HepG2 (cell line): ENCODE measurements around the gene HNRNPAB. TPM values are rescaled to one million over a fixed set of nuclear protein-coding genes. Genes with fewer than 3 reads are reported as not detected.

Experiments used
- ATAC-seq: fragments of 200-7000 bp; cut with Tn5 transposase; 3 replicates; pipeline ENCODE4 v1.9.1; 2020; ENCODE audit warnings: mild to moderate bottlenecking, moderate library complexity
- BruUV-seq: library from RNA; stranded (reverse); fragments of 400-500 nt; replicated peaks from 2 replicates; lab custom pipeline; 2021; lab: Mats Ljungman, UMichigan
- CTCF ChIA-PET: fragments of 300-600 bp; formaldehyde crosslinking; extraction: SDS; loops from one replicate; lab custom pipeline; 2021; ENCODE audit warnings: low total read pairs, inconsistent platforms, low intra/inter-chr PET ratio; lab: Yijun Ruan, JAX
- POLR2A ChIA-PET: fragments of 350-600 bp; sonication (Branson Sonifier 250); formaldehyde crosslinking; loops from one replicate; lab custom pipeline; 2020; ENCODE audit warnings: antibody characterized with exemption, inconsistent platforms; lab: Yijun Ruan, JAX
- DNase-seq: peaks from one replicate; pipeline ENCODE4 v3.0.0-alpha.2; 2015; ENCODE audit warnings: low spot score
- FAIRE-seq: peaks from 3 replicates; lab custom pipeline; 2011; peaks lifted over from hg19 to GRCh38; lab: Jason Lieb, UNC
- H2AFZ ChIP-seq: one replicate; pipeline ENCODE4 v1.6.1; 2011; ENCODE audit warnings: low read length, inconsistent platforms
- H3K27ac ChIP-seq: fragments of 300-600 bp; 3 replicates; pipeline ENCODE4 v1.8.0; 2011; ENCODE audit warnings: mixed run types, mild to moderate bottlenecking, mixed read lengths, low read length, inconsistent platforms; ENCODE audit not compliant: insufficient read depth; ENCODE audit errors: extremely low read length
- H3K27me3 ChIP-seq, 2 experiments: fragments of 200-600 bp in 1 of 2; 2 replicates in 1 of 2; 3 replicates in 1 of 2; pipeline versions ENCODE4 v1.6.0 to v1.8.0; 2011; ENCODE audit warnings: low read length in 2 of 2, mild to moderate bottlenecking in 2 of 2, moderate library complexity in 2 of 2, inconsistent platforms in 1 of 2; ENCODE audit not compliant: insufficient read depth in 2 of 2, control insufficient read depth in 1 of 2
- H3K36me3 ChIP-seq, 2 experiments: fragments of 200-600 bp in 1 of 2; replicated peaks in 1 of 2; 2 replicates in 1 of 2; 3 replicates in 1 of 2; pipeline versions ENCODE4 v1.5.1 to v1.8.0; 2011; ENCODE audit warnings: low read length in 2 of 2, inconsistent platforms in 1 of 2; ENCODE audit not compliant: insufficient read depth in 2 of 2, control insufficient read depth in 1 of 2
- H3K4me1 ChIP-seq: 2 replicates; pipeline ENCODE4 v1.5.1; 2012; ENCODE audit warnings: low read length, inconsistent platforms; ENCODE audit not compliant: insufficient read depth
- H3K4me2 ChIP-seq: 2 replicates; pipeline ENCODE4 v1.6.0; 2011; ENCODE audit warnings: low read depth, low read length, inconsistent platforms
- H3K4me3 ChIP-seq, 3 experiments: fragments of 200-600 bp in 1 of 3; sonication (generic), shearing (Covaris generic) in 1 of 3; replicated peaks in 1 of 3; 2 replicates each; pipeline ENCODE4 v1.5.1; 2011 to 2016; ENCODE audit warnings: low read length in 3 of 3, inconsistent platforms in 2 of 3, low read depth in 2 of 3, mild to moderate bottlenecking in 2 of 3, control low read depth in 1 of 3, mixed read lengths in 1 of 3; ENCODE audit not compliant: insufficient read depth in 1 of 3
- H3K79me2 ChIP-seq: one replicate; pipeline ENCODE4 v1.6.1; 2011; ENCODE audit warnings: low read length, inconsistent platforms; ENCODE audit not compliant: insufficient read depth
- H3K9ac ChIP-seq: 2 replicates; pipeline ENCODE4 v1.6.0; 2011; ENCODE audit warnings: mild to moderate bottlenecking, low read depth, low read length, inconsistent platforms; ENCODE audit not compliant: insufficient read depth
- H3K9me3 ChIP-seq: 2 replicates; pipeline ENCODE4 v1.5.1; 2012; ENCODE audit warnings: mild to moderate bottlenecking, low read length
- H4K20me1 ChIP-seq: 2 replicates; pipeline ENCODE4 v1.6.0; 2011; ENCODE audit warnings: inconsistent platforms, mild to moderate bottlenecking, low read length, moderate library complexity; ENCODE audit not compliant: insufficient read depth
- ATRX ChIP-seq: sonication (generic); formaldehyde crosslinking; IDR thresholded peaks from 2 replicates; pipeline ENCODE4 v1.4.0; 2020; ENCODE audit warnings: missing genetic modification reagents, borderline replicate concordance
- BHLHE40 ChIP-seq: IDR thresholded peaks from 2 replicates; pipeline ENCODE4 v1.6.1; 2011; ENCODE audit warnings: low read length, improper control_type of control experiment
- CBX5 ChIP-seq: sonication (generic); formaldehyde crosslinking; IDR thresholded peaks from 2 replicates; pipeline ENCODE4 v1.4.0; 2020; ENCODE audit warnings: missing genetic modification reagents, borderline replicate concordance
- DR1 ChIP-seq: sonication (generic); formaldehyde crosslinking; IDR thresholded peaks from 2 replicates; pipeline ENCODE4 v1.8.0; 2021; ENCODE audit warnings: mild to moderate bottlenecking, missing genetic modification reagents, inconsistent platforms
- FOXA3 ChIP-seq: IDR thresholded peaks from 2 replicates; pipeline ENCODE4 v1.6.1; 2016; ENCODE audit warnings: missing genetic modification reagents, missing compliant biosample characterization
- FOXJ3 ChIP-seq: sonication (generic); formaldehyde crosslinking; IDR thresholded peaks from 2 replicates; pipeline ENCODE4 v1.4.0; 2020; ENCODE audit warnings: missing genetic modification reagents, mild to moderate bottlenecking, borderline replicate concordance
- NCOR1 ChIP-seq: fragments of 200-600 bp; sonication (generic); IDR thresholded peaks from 2 replicates; pipeline ENCODE4 v1.7.0; 2017; ENCODE audit warnings: antibody characterized with exemption, low read length, borderline replicate concordance
- TP53 ChIP-seq: sonication (generic); formaldehyde crosslinking; conservative IDR thresholded peaks from 2 replicates; pipeline ENCODE4 v1.4.0; 2020; ENCODE audit warnings: missing genetic modification reagents
- ZNF17 ChIP-seq: sonication (generic); formaldehyde crosslinking; IDR thresholded peaks from 2 replicates; pipeline ENCODE4 v1.5.0; 2020; ENCODE audit warnings: mild to moderate bottlenecking, missing genetic modification reagents
- ZNF484 ChIP-seq: sonication (generic); formaldehyde crosslinking; IDR thresholded peaks from 2 replicates; pipeline ENCODE4 v1.5.1; 2020; ENCODE audit warnings: mild to moderate bottlenecking, low read depth, missing genetic modification reagents, borderline replicate concordance
- ZNF749 ChIP-seq: sonication (generic); formaldehyde crosslinking; IDR thresholded peaks from 2 replicates; pipeline ENCODE4 v1.8.0; 2022; ENCODE audit warnings: mild to moderate bottlenecking, missing genetic modification reagents, moderate library complexity, borderline replicate concordance
- ZSCAN25 ChIP-seq: sonication (generic); formaldehyde crosslinking; IDR thresholded peaks from 2 replicates; pipeline ENCODE4 v1.8.0; 2022; ENCODE audit warnings: mild to moderate bottlenecking, missing genetic modification reagents
- ZSCAN29 ChIP-seq: sonication (generic); formaldehyde crosslinking; conservative IDR thresholded peaks from 2 replicates; pipeline ENCODE4 v1.4.0; 2020; ENCODE audit warnings: mild to moderate bottlenecking, missing genetic modification reagents
- WGBS: methylation state at CpG from one replicate; pipeline ENCODE4 v1.1.6; 2017; ENCODE audit warnings: low lambda C conversion rate; 5-methylcytosine and 5-hydroxymethylcytosine counted together
- in situ Hi-C: cut with HindIII; loops from 2 replicates; pipeline ENCODE4 v1.10.0; 2017; ENCODE audit warnings: low pct_unique_long_range_greater_than_20kb; ENCODE audit not compliant: extremely low pct_ligation_motif_present
- intact Hi-C: fragments of 100-400 bp; cut with micrococcal nuclease; formaldehyde crosslinking; loops from one replicate; pipeline ENCODE4 v1.10.0; 2022; ENCODE audit not compliant: unreplicated experiment
- polyA plus RNA-seq, 8 experiments: library from polyadenylated mRNA; depleted of rRNA in 3 of 8; stranded (reverse) in 7 of 8; unstranded in 1 of 8; fragments of >200 nt; fragmentation: Illumina TruSeq in 4 of 8; extraction: Trizol in 4 of 8; gene quantifications; 2 replicates each; pipeline versions ENCODE4 v1.2.1 to v1.2.3, GENCODE V29; 2011 to 2016; ENCODE audit warnings: low read depth in 4 of 8, missing spikeins in 1 of 8, mixed read lengths in 1 of 8; ENCODE audit not compliant: insufficient read depth in 1 of 8
- total RNA-seq, 5 experiments: library from RNA; depleted of rRNA; stranded (reverse); fragments of >200 nt; fragmentation: Illumina TruSeq; extraction: Trizol; gene quantifications; 2 replicates each; pipeline ENCODE4 v1.2.3, GENCODE V29; 2016; ENCODE audit warnings: low read depth in 1 of 5
- TF ChIP-seq, protein P1 (sequence below), 2 experiments: sonication (generic) in 1 of 2; formaldehyde crosslinking in 1 of 2; IDR thresholded peaks; 2 replicates each; pipeline versions ENCODE4 v1.4.0 to v1.6.1; 2018 to 2020; ENCODE audit warnings: missing genetic modification reagents in 2 of 2, borderline replicate concordance in 1 of 2, low read depth in 1 of 2, mild to moderate bottlenecking in 1 of 2, missing biosample characterization in 1 of 2
- TF ChIP-seq, protein P2 (sequence below): sonication (generic); formaldehyde crosslinking; conservative IDR thresholded peaks from 2 replicates; pipeline ENCODE4 v1.8.0; 2022; ENCODE audit warnings: mild to moderate bottlenecking, moderate library complexity, missing genetic modification reagents
- TF ChIP-seq, protein P3 (sequence below): sonication (generic); formaldehyde crosslinking; IDR thresholded peaks from 2 replicates; pipeline ENCODE4 v1.5.0; 2020; ENCODE audit warnings: mild to moderate bottlenecking, low read depth, missing genetic modification reagents, borderline replicate concordance

Gene HNRNPAB
- total and polyA plus RNA-seq, 2 of the 13 experiments (the other 11 are each of a cell fraction or from before 2014, with no cell fraction given) = 62.6 to 111 TPM

DNA sequence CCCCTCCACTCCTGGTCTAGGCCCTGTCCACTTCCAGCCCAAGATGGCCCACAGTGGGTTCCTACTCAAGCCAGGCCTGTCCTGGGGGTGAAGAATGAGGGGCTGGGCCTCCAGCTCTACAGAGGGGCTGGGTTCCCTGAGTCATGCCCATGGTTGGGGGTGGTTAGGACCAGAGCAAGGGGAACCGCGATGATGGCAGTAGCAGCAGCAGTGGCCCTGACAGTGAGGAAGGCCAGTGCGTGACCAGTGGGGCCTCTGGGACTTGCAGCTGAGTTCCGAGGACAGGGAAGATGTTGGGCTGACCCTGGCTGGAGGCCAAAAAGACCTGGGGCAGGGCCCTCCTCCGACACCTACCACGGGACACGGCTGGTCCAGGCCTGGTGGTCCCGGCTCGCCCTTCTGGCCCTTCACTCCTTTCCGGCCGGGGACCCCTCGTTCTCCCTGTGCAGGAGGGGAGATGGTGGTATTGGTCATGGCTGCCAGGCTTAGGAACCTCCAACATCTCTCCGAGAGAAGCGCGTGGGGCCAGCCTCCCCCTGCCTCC, 37.4 kb downstream of the HNRNPAB start (continued):
- TF ChIP-seq, protein P1, sequence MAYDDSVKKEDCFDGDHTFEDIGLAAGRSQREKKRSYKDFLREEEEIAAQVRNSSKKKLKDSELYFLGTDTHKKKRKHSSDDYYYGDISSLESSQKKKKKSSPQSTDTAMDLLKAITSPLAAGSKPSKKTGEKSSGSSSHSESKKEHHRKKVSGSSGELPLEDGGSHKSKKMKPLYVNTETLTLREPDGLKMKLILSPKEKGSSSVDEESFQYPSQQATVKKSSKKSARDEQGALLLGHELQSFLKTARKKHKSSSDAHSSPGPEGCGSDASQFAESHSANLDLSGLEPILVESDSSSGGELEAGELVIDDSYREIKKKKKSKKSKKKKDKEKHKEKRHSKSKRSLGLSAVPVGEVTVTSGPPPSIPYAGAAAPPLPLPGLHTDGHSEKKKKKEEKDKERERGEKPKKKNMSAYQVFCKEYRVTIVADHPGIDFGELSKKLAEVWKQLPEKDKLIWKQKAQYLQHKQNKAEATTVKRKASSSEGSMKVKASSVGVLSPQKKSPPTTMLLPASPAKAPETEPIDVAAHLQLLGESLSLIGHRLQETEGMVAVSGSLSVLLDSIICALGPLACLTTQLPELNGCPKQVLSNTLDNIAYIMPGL (CRISPR knock-in tag; IDR thresholded peaks at IDR 0.05; ENCODE audit: borderline replicate concordance in 1 of 2, low read depth in 1 of 2) = no peak
- no peak for TF ChIP-seq FOXJ3
- no peak for TF ChIP-seq ZNF484
- TF ChIP-seq ZNF17 (CRISPR knock-in tag) = no peak
- no peak for TF ChIP-seq ZNF749 (CRISPR knock-in tag)
- TF ChIP-seq BHLHE40 = no peak
- TF ChIP-seq, protein P2, sequence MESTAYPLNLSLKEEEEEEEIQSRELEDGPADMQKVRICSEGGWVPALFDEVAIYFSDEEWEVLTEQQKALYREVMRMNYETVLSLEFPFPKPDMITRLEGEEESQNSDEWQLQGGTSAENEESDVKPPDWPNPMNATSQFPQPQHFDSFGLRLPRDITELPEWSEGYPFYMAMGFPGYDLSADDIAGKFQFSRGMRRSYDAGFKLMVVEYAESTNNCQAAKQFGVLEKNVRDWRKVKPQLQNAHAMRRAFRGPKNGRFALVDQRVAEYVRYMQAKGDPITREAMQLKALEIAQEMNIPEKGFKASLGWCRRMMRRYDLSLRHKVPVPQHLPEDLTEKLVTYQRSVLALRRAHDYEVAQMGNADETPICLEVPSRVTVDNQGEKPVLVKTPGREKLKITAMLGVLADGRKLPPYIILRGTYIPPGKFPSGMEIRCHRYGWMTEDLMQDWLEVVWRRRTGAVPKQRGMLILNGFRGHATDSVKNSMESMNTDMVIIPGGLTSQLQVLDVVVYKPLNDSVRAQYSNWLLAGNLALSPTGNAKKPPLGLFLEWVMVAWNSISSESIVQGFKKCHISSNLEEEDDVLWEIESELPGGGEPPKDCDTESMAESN (CRISPR knock-in tag) = no peak
- no peak for TF ChIP-seq FOXA3 (CRISPR knock-in tag)

DNA sequence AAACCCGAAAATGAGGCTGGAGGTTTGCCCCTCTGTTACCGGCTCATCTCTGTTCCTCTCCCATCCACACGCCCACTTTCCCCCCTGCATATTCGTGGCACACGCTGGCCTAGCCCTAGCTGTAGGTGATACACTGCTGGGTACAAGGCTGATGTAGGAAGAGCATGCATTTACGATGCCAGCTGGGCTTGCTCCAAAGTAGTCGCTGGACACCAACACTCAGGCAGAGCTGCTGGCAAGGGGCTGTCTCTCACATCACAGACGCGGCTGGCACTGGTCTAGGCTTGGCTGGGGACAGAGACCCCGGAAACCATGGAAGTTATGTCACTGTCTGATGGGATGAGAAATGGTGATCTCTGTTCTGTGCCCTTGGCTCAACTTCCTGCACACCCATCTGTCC, 38.1 kb downstream of the HNRNPAB start:
- in situ Hi-C loops (no loop called here), intact Hi-C loops (no loop called here)
- Histone ChIP-seq H3K9ac (no peak overlapping the region), H3K4me2 (no peak overlapping the region), H3K79me2 (no peaks in the 10 kb centered on the region), H3K4me1 (peaks cover 20% of the 10 kb centered on the region), H3K4me3 (no peak overlapping the region), H3K27ac (no peak overlapping the region), H4K20me1 (no peaks in the 10 kb centered on the region), H3K27me3 (peaks cover 1 to 11% of the 10 kb centered on the region in 2 experiments; a peak in 3 of 5 replicates), H2AFZ (no peak overlapping the region), H3K36me3 (no peaks in the 10 kb centered on the region), H3K9me3 (no peaks in the 10 kb centered on the region)
- FAIRE-seq (no peak), ATAC-seq (no peak), DNase-seq (no peak)
- WGBS = 58% methylated on average over 6 of the region's 10 CpGs
- ChIA-PET CTCF (no interaction called here), POLR2A (no interaction called here)
- BruUV-seq = no TSS peak
- no peak for TF ChIP-seq DR1 (CRISPR knock-in tag)
- TF ChIP-seq, protein P3, sequence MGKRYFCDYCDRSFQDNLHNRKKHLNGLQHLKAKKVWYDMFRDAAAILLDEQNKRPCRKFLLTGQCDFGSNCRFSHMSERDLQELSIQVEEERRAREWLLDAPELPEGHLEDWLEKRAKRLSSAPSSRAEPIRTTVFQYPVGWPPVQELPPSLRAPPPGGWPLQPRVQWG (CRISPR knock-in tag) = no peak
- TF ChIP-seq CBX5 (CRISPR knock-in tag) = no peak
- no peak for TF ChIP-seq TP53
- no peak for TF ChIP-seq ATRX (CRISPR knock-in tag)
- TF ChIP-seq NCOR1 = no peak
- TF ChIP-seq ZSCAN29 (CRISPR knock-in tag) = no peak
- no peak for TF ChIP-seq ZSCAN25 (CRISPR knock-in tag)
